Stomach smooth muscle (tissue), 2 donors: ENCODE measurements around the gene FAM53B.

ENCODE experiments used
- H3K27ac ChIP-seq: one replicate; pipeline ENCODE4 v1.7.0; 2013; ENCODE audit warnings: mild to moderate bottlenecking, low read length, inconsistent platforms
- H3K27me3 ChIP-seq, 2 donors: one replicate each; pipeline ENCODE4 v1.7.0; 2013; ENCODE audit warnings: low read length in 2 of 2; ENCODE audit not compliant: insufficient read depth in 2 of 2, control insufficient read depth in 1 of 2
- H3K36me3 ChIP-seq, 2 donors: one replicate each; pipeline ENCODE4 v1.7.0; 2013; ENCODE audit warnings: low read length in 2 of 2; ENCODE audit not compliant: control insufficient read depth in 2 of 2, insufficient read depth in 2 of 2
- H3K4me1 ChIP-seq: one replicate; pipeline ENCODE4 v1.7.0; 2013; ENCODE audit warnings: low read length; ENCODE audit not compliant: control insufficient read depth, insufficient read depth
- H3K4me3 ChIP-seq, 2 donors: one replicate each; pipeline ENCODE4 v1.7.0; 2013; ENCODE audit warnings: low read length in 2 of 2
- H3K9ac ChIP-seq, 2 donors: one replicate each; pipeline ENCODE4 v1.7.0; 2013; ENCODE audit warnings: low read length in 2 of 2, mild to moderate bottlenecking in 1 of 2
- H3K9me3 ChIP-seq, 2 donors: one replicate each; pipeline ENCODE4 v1.7.0; 2013; ENCODE audit warnings: low read length in 2 of 2; ENCODE audit not compliant: control insufficient read depth in 2 of 2
- donor health status: healthy.
- donor health status: Pancreatic carcinoma.

Gene FAM53B

DNA sequence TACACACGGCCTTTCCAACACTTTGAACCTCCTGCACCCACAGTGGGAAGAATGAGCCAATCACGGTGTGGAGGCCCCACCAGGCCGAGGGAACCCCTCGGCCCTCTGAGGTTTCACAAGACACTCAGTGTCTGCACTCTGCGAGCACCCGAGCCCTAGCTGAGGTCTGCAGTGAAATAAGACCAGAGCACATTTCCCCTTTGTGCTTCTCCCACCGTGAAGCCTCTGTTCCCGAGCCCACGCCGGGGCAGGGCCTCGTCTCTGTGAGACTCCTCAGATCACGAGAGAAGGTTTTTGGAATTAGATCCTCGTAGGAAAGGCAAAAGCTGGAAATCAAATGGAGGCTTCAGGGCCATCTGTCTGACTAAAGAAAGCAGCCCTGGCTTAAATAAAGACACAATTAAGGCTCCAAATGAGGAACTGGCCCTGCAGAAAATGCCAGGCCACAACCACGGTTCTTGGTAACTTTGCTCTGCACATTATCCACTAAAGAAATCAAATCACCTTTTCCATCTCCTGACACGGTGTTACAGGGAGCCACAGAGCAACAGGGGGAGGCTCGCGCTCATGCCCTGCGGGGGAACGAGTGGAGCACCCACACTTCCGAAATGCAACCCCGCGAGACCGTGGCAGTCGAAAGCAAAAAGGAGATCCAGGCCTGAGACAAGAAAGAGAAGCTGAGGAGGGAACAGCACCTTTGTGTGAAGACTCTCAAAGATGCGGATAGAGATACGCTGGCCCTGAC is 43.7 kb downstream of the FAM53B start:
- Histone ChIP-seq H3K27ac (peak overlapping the region; percentile 49), H3K27me3 (no peaks in the 10 kb centered on the region), H3K9me3 (no peaks in the 10 kb centered on the region), H3K9ac (no peak overlapping the region), H3K4me1 (peaks cover 66% of the 10 kb centered on the region), H3K36me3 (peaks cover 0 to 2% of the 10 kb centered on the region in 2 donors), H3K4me3 (no peak overlapping the region)

DNA sequence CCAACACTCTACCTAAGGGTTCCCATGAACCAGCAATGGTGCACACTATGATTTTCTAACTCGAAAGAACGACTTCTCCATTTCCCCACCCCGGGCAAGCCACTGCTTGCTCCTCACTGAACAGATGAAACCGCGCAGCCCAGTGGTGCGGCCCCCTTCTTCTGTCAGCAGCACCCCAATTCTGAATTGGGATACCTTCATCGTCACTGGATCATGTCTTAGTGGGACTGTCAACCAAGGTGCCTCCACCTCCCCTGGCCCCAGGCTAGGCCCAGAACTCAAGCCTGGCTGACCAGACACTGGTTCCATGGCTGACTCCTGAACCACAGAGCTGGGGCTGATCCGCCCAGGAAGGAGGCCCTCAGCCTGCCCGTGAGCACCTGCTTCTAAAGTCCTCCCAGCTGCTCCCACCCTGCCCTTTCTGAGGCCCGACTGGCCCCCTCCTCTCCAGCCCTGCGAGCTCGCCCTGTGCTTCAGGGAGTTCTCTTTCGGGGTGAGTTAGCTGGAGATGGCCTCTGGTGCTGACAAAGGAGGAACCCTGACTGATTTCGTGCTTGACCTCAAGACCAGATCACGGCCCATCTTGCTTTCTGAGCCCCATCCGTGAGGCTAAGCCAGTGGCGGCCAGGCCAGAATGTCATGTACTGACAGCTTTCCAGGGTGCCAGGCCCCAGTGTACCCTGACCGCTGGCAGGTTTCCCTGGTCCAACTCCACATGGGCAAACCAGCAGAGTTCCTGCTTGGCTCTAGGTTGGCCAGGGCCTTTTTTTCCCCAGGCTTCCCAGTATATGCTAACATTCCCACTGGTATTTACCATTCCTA is 44.5 kb downstream of the FAM53B start:
- peaks cover 62% of the 10 kb centered on the region for H3K4me1 ChIP-seq
- H3K27me3 ChIP-seq = no peaks in the 10 kb centered on the region
- H3K9me3 ChIP-seq = no peaks in the 10 kb centered on the region
- H3K4me3 ChIP-seq = no peak overlapping the region
- peak overlapping the region; percentile 49 for H3K27ac ChIP-seq
- H3K9ac ChIP-seq = no peak overlapping the region
- H3K36me3 ChIP-seq = peaks cover 0 to 6% of the 10 kb centered on the region in 2 donors

DNA sequence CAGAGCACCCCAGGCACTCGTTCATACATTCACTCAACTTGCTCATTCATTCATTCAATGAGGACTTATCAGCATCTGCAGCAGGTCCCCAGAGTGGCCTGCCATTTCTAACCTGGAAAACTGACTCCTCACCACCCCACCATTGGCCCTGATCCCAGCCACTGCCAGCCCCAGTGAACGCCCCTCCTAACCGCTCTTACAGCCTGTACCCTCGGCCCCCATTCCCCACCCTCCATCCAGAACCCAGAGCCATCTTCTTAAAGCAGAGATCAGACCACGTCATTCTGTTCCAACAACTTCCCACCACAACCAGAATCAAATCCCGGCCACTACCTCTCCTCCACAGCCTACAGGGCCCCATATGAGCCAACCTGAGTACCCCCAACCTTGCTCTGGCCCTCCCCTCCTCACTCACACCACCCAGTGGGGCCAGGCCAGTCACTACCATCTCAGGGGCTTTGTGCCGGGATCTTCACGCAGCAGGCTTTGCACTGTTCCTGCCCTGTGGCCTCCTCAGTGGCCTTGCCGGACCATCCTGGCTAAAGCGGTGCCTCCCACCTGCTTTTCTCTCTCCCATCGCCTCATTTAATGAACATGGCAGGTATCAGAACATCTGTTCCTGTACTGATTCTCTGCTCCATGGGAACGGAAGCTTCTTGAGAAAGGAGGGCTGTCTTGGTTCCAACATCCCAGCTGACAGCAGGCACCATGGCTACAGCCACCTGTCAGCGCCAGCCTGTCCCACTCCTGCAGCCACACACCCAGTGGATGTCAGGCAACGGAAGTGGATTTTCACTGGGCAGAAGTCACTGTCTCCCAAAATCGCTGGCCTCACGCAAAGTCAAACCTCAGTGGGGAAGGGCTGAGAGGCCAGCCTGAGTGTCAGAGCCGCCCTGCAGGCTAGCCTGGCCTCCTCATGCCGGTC is 45.4 kb downstream of the FAM53B start:
- Histone ChIP-seq H3K9me3 (no peaks in the 10 kb centered on the region), H3K4me3 (no peak overlapping the region), H3K4me1 (peaks cover 62% of the 10 kb centered on the region), H3K36me3 (peaks cover 0 to 4% of the 10 kb centered on the region in 2 donors), H3K9ac (no peak overlapping the region), H3K27me3 (no peaks in the 10 kb centered on the region), H3K27ac (no peak overlapping the region)

DNA sequence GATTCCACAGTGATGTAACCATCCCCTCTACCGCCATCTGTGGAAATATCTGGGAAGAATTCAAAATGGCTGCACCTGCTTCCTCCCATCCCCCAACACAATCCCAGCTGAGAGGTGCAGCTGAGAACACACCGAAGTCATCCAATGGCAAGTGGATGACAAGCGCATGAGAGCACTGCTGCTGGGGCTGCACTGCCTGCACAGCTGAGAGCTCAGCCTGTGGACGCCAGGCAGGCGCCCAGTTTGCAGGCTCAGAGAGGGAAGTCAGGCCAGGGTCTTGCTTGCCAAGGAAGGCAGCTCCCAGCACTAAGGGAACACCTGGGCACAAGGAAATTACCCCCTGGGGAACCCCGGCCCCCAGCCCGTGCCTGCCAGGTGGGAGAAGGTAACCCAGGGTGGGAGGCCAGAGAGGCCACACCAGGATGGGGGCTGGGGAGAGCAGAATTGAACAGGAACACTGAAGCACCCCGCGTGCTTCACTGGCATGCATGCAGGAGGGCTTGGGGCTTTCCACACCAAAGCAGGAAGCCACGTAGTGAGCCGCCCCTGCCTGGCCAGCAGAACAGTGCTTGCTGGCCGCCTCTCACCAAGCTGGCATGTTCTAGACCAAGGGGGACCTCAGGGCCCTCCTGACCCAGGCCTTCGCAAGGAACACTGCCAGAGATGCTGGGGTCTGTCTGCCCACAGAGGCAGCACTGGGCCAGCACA is 46.2 kb downstream of the FAM53B start:
- Histone ChIP-seq H3K4me3 (no peak overlapping the region), H3K36me3 (peaks cover 0 to 4% of the 10 kb centered on the region in 2 donors), H3K27ac (no peak overlapping the region), H3K9ac (no peak overlapping the region), H3K9me3 (no peaks in the 10 kb centered on the region), H3K4me1 (peaks cover 57% of the 10 kb centered on the region), H3K27me3 (no peaks in the 10 kb centered on the region)

DNA sequence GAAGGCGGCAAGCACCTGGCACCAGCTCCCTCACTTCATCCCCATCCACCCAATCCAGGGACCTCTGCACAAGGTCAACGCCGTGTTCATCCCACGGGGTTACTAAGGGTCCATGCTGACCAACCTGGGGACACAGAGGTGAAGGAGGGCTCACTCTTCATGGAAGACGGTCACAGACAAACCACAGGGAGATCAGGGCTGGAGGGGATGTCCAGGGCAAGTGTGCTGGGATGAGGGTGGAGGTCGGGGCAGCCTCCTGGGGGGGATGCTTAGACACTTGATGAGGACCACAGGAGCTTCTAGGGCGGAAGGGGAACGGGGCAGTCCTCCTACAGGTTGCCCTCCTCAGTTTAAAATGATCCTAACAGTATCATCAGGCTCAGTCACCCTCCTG is 46.7 kb downstream of the FAM53B start:
- peaks cover 52% of the 10 kb centered on the region for H3K4me1 ChIP-seq
- no peaks in the 10 kb centered on the region for H3K9me3 ChIP-seq
- H3K27ac ChIP-seq = no peak overlapping the region
- H3K36me3 ChIP-seq = peaks cover 0 to 4% of the 10 kb centered on the region in 2 donors
- H3K4me3 ChIP-seq = no peak overlapping the region
- H3K9ac ChIP-seq = no peak overlapping the region
- no peaks in the 10 kb centered on the region for H3K27me3 ChIP-seq

DNA sequence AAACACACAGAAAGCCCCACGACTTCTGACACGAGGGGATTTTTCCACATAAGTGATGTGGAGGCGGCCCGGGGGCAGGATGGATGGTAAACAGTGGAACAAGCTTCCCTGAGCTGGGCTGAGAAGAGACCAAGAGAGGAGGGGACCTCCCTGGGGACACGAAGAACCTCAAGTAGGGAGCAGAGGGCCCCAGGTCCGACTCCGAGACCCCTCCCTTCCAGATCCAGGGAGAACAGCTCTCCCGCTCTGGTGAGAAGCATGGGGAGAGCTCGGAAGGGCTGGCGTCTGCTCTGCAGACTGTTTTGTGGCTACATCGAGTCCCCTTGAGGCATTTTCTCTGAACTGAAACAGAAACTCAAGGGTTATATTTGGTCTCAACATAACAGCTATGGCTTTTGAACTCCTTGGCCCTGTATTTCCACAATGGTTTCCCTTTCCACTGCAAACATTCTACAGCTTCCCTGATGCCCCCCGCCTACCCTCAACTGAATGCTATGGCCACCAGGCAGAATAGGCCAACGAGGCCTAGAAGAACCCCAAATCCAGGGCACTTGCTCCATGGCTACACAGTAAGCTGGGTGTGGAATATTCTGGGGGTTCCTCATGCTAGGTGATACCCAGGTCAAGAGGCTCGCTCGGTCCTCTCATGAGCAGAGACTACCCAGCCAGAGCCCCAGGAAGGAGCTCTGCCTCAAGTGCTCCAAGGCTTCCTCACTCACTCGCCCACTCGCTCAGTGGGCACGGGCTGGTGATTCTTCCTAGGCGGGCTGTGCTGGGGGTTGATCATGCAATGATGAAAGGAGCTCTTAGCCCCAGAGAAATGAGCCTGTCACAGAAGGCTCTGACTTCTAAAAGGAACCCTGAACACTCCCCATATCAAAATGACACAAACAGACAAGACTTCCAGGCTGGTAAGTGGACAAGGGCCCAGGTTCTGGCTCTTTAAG is 47.5 kb downstream of the FAM53B start:
- Histone ChIP-seq H3K9me3 (no peaks in the 10 kb centered on the region), H3K4me3 (no peak overlapping the region), H3K9ac (no peak overlapping the region), H3K36me3 (peaks cover 0 to 4% of the 10 kb centered on the region in 2 donors), H3K4me1 (peaks cover 45% of the 10 kb centered on the region), H3K27ac (no peak overlapping the region), H3K27me3 (no peaks in the 10 kb centered on the region)

DNA sequence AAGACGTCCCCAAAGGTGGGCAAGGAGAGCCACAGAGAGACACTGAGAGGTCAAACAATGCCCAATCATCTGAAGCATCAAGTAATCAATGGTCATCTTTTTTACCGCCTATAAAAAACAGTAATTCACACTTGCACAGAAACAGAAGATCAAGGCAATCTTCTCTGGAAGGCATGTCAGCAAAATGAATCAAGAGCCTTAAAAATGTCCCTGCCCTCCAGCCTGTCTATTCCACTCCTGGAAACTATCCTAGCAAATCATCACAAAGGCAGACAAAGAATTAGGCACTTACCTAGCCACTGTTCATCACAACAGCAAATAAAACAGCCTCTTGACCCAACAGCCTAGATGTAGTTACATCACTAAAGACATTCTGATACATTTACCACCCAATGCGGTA is 48.9 kb downstream of the FAM53B start:
- H3K4me1 ChIP-seq = peaks cover 31% of the 10 kb centered on the region
- no peak overlapping the region for H3K9ac ChIP-seq
- peaks cover 0 to 7% of the 10 kb centered on the region in 2 donors for H3K36me3 ChIP-seq
- H3K4me3 ChIP-seq = no peak overlapping the region
- H3K27me3 ChIP-seq = no peaks in the 10 kb centered on the region
- no peaks in the 10 kb centered on the region for H3K9me3 ChIP-seq
- H3K27ac ChIP-seq = no peak overlapping the region

DNA sequence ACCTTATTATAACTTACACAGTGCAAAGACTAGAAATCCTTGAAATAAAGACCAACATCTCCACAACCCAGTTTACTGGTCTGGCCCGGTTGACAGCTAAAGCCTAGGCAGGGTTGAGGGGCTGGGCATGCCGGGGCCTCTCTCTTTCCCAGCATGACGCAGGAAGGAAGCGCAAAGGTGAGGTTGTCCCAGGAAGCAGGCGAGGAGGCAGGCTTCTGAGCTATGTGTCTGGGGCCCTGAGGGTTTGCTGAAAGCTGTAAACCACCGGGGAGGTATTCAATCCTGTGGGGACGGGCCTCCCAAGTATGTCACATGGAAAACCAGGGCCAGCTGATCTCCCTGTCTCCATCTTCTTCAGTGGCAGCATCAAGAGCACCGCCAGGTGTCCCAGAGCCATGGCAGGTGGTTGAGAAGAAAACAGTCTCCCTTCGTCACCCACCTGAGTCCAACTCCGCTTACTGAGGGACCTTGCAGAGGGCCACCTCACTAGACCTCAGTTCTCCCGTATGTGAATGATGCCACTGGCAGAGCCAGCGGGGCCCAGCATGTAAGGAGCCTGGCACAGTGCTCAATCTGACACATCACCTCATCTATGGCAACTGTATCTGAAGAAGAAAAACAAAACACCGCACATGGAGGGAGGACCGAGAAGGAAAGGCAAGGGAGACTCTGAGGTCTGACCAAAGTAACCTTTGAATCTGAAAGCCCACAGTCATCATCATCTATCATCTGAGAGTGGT is 49.5 kb downstream of the FAM53B start:
- H3K4me3 ChIP-seq = no peak overlapping the region
- no peaks in the 10 kb centered on the region for H3K27me3 ChIP-seq
- H3K4me1 ChIP-seq = peaks cover 29% of the 10 kb centered on the region
- no peak overlapping the region for H3K9ac ChIP-seq
- peaks cover 0 to 10% of the 10 kb centered on the region in 2 donors for H3K36me3 ChIP-seq
- no peaks in the 10 kb centered on the region for H3K9me3 ChIP-seq
- H3K27ac ChIP-seq = peak overlapping the region; percentile 24
